OCI-LY1 (cell line): ENCODE measurements around the gene MRPL24.

Experiments
- CTCF ChIP-seq: fragments of 200-600 bp; sonication (generic), shearing (Covaris generic); IDR thresholded peaks from 2 replicates; pipeline ENCODE4 v1.5.1; 2017; ENCODE audit warnings: mild to moderate bottlenecking, antibody characterized with exemption, low read length, moderate library complexity, mixed read lengths
- EZH2 ChIP-seq: fragments of 200-600 bp; sonication (generic), shearing (Covaris generic); IDR thresholded peaks from 2 replicates; pipeline ENCODE4 v1.8.0; 2017; ENCODE audit warnings: borderline replicate concordance, mixed run types, mild to moderate bottlenecking, antibody characterized with exemption, low read length, moderate library complexity, mixed read lengths

DNA sequence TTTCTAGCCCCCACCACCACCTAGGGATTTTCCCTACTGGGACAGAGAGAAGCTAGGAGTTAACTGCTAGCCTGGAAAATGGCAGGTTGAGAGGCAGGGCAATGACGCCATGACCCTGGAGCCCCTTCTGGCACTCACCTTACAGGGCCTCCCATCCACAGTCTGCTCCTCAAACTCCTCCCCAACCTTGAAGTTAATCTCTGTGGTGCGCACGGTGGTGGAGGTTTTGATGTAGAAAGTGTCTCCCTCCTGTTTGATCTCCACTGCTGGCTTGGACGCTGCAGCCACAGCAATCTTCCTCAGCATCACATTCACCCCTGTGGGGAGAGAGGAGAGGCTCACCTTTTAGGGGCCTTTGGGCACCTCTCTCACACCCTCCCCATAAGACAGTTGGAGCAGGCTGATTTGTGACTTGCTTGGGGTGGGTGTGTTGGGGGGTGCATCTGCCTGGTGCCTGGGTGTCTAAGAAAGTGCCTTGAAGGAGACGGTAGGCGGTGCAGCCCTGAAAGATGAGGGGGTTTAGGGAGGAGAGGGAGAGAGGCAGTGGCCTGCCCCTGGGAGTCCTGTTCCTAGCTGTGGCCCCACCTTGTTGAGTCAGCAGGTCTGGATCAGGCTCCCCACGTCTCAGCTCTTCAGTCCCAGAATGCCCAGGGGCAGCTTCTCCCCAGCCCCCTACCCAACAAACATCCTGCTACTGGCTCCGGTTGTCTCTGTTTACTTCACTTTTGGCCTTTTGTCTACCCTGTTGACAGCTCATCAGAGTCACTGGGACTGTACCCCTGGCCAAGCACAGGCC, 40.0 kb downstream of the MRPL24 start:
- no peak for TF ChIP-seq CTCF
- no peak for TF ChIP-seq EZH2
